ENCODE measurements around the gene PHOX2B. TPM values are rescaled to one million over a fixed set of nuclear protein-coding genes. Genes with fewer than 3 reads are reported as not detected.

PHOX2B gene
- total and polyA plus RNA-seq, 4 donors, result not detected

DNA sequence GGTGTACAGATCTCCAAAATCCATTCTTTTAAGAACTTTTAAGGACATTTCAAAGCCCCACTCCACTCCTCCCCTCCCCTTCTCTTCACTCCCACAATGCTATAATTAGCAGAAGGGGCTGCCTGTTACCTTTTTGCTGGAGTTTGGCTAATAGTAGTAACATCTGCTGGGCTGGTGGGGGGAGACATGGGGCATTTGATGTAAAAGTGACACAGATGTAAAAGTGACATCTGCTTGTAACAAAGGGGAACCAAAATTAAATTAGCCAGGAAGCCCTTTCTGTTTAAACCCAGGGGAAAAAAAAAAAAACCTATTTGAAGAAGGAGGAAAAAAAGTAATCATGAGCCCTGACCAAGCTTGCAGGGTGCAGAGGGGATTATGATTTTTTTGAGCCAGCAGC is 5.4 kb upstream of the PHOX2B start:
- Histone ChIP-seq H3K9me3 (ENCODE audit: control insufficient read depth in 4 of 4, low read length in 3 of 4) (no peaks in the 10 kb centered on the region), H3K9ac (ENCODE audit: low read depth in 1 of 2, low read length in 2 of 2) (no peak overlapping the region), H3K27me3 (ENCODE audit: control insufficient read depth in 4 of 4, insufficient read depth in 4 of 4, low read length in 3 of 4) (peaks cover 3 to 28% (median 25%) of the 10 kb centered on the region in 4 donors), H3K4me1 (ENCODE audit: control insufficient read depth in 4 of 4, insufficient read depth in 4 of 4, low read length in 3 of 4) (peaks cover 0 to 5% (median 4%) of the 10 kb centered on the region in 4 donors), H3K27ac (ENCODE audit: low read depth in 1 of 2, low read length in 2 of 2) (no peak overlapping the region), H3K4me3 (ENCODE audit: low read depth in 1 of 3, low read length in 3 of 3) (no peak overlapping the region), H3K36me3 (ENCODE audit: control insufficient read depth in 4 of 4, insufficient read depth in 3 of 4, low read depth in 1 of 4, low read length in 3 of 4) (no peaks in the 10 kb centered on the region)
- no peak for TF ChIP-seq JUND (IDR thresholded peaks at IDR 0.05)
- no peak for DNase-seq (ENCODE audit: low spot score)

DNA sequence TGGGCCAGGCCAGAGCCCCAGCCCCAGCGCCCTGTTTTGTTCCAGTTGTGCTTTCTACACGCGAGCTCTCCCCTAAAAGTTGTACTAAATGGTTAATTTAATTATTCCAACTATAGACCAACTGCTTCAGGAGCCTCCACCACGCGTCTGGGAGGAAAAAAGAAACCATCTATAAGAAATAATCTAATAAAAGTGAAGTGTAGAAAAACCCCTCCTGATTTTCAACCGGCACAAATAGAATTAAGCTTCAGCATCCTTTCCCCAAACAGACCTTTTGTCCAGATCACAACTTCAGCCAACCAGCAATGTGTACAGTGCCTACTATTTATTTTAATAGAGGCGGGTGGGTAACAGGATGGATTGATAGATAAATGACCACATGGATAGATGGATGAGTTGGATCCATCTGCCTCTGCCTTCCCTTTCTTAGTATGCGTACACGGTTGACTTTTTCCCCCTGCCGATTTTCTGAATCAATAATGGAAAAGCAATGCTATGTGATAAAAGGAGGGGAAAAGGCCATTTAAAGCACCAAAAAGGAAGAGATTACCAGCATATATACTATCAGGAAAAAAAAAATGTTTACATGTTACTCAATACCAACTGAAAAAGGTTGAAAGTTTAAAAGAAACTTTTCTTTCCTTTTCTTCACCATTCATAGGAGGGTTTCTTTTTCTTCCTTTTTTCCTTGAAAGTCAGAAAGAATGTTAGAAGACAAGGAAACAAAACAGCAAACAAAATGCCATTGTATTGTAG is 3.7 kb upstream of the PHOX2B start:
- Histone ChIP-seq H3K9ac (ENCODE audit: low read depth in 1 of 2, low read length in 2 of 2) (no peak overlapping the region), H3K27me3 (ENCODE audit: control insufficient read depth in 4 of 4, insufficient read depth in 4 of 4, low read length in 3 of 4) (peaks cover 5 to 39% (median 28%) of the 10 kb centered on the region in 4 donors), H3K27ac (ENCODE audit: low read depth in 1 of 2, low read length in 2 of 2) (no peak overlapping the region), H3K4me3 (ENCODE audit: low read depth in 1 of 3, low read length in 3 of 3) (no peak overlapping the region), H3K4me1 (ENCODE audit: control insufficient read depth in 4 of 4, insufficient read depth in 4 of 4, low read length in 3 of 4) (peaks cover 4 to 9% (median 7%) of the 10 kb centered on the region in 4 donors), H3K9me3 (ENCODE audit: control insufficient read depth in 4 of 4, low read length in 3 of 4) (no peaks in the 10 kb centered on the region), H3K36me3 (ENCODE audit: control insufficient read depth in 4 of 4, insufficient read depth in 3 of 4, low read depth in 1 of 4, low read length in 3 of 4) (no peaks in the 10 kb centered on the region)
- no peak for DNase-seq (ENCODE audit: low spot score)
- 8% methylated on average over 10 of the region's 10 CpGs for WGBS
- TF ChIP-seq, protein P1, sequence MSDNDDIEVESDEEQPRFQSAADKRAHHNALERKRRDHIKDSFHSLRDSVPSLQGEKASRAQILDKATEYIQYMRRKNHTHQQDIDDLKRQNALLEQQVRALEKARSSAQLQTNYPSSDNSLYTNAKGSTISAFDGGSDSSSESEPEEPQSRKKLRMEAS (IDR thresholded peaks at IDR 0.05), result no peak
- TF ChIP-seq RXRA (IDR thresholded peaks at IDR 0.05) (no peak), EGR1 (IDR thresholded peaks at IDR 0.05; ENCODE audit: low read depth in 2 of 2) (no peak), FOXA1 (IDR thresholded peaks at IDR 0.05) (no peak), NR2F2 (IDR thresholded peaks at IDR 0.05) (no peak), TAF1 (conservative IDR thresholded peaks at IDR 0.05) (no peak), JUND (IDR thresholded peaks at IDR 0.05) (no peak)
- TF ChIP-seq, protein P2, sequence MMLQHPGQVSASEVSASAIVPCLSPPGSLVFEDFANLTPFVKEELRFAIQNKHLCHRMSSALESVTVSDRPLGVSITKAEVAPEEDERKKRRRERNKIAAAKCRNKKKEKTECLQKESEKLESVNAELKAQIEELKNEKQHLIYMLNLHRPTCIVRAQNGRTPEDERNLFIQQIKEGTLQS (IDR thresholded peaks at IDR 0.05), result no peak

DNA sequence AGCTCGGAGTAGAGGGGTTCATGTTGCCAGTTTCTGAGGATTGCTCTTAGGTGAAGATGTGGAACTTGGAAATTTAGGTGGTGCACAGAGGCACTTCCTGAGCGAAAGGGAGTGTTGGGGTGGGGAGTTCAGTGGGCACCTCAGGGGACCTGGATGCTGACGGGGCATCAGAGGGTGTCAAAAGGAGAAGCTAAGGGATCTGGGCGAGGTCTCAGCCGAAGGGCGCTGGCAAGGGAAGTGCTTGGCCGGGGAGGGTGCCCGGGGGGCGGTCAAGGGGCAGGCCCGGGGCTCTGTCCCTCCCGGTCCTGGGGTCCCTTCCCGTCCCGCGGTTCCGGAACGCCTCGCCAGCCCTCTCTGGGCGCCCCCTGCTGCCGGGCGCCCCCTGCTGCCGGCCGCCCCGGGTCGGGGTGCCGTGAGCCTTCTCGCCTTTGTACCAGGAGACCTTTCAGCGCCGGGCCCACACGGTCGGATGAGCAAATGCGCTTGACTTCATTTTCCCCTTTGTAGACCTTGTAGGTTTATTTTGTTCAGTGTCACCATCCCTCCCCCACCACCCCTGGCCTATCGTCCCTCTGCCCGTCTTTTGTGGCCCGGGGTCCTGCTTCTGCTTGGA is 3.0 kb upstream of the PHOX2B start:
- Histone ChIP-seq H3K9me3 (ENCODE audit: control insufficient read depth in 4 of 4, low read length in 3 of 4) (no peaks in the 10 kb centered on the region), H3K9ac (ENCODE audit: low read depth in 1 of 2, low read length in 2 of 2) (no peak overlapping the region), H3K36me3 (ENCODE audit: control insufficient read depth in 4 of 4, insufficient read depth in 3 of 4, low read depth in 1 of 4, low read length in 3 of 4) (no peaks in the 10 kb centered on the region), H3K4me1 (ENCODE audit: control insufficient read depth in 4 of 4, insufficient read depth in 4 of 4, low read length in 3 of 4) (peaks cover 7 to 16% (median 10%) of the 10 kb centered on the region in 4 donors), H3K4me3 (ENCODE audit: low read depth in 1 of 3, low read length in 3 of 3) (no peak overlapping the region), H3K27me3 (ENCODE audit: control insufficient read depth in 4 of 4, insufficient read depth in 4 of 4, low read length in 3 of 4) (peaks cover 9 to 46% (median 33%) of the 10 kb centered on the region in 4 donors), H3K27ac (ENCODE audit: low read depth in 1 of 2, low read length in 2 of 2) (no peak overlapping the region)
- TF ChIP-seq TAF1 (conservative IDR thresholded peaks at IDR 0.05), result no peak
- TF ChIP-seq, protein P3, sequence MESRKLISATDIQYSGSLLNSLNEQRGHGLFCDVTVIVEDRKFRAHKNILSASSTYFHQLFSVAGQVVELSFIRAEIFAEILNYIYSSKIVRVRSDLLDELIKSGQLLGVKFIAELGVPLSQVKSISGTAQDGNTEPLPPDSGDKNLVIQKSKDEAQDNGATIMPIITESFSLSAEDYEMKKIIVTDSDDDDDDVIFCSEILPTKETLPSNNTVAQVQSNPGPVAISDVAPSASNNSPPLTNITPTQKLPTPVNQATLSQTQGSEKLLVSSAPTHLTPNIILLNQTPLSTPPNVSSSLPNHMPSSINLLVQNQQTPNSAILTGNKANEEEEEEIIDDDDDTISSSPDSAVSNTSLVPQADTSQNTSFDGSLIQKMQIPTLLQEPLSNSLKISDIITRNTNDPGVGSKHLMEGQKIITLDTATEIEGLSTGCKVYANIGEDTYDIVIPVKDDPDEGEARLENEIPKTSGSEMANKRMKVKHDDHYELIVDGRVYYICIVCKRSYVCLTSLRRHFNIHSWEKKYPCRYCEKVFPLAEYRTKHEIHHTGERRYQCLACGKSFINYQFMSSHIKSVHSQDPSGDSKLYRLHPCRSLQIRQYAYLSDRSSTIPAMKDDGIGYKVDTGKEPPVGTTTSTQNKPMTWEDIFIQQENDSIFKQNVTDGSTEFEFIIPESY (IDR thresholded peaks at IDR 0.05), result no peak
- TF ChIP-seq, protein P2 (IDR thresholded peaks at IDR 0.05), result no peak
- TF ChIP-seq SP1 (IDR thresholded peaks at IDR 0.05), result no peak
- DNase-seq (ENCODE audit: low spot score), result no peak
- 3% methylated on average over 34 of the region's 34 CpGs for WGBS

All from liver (tissue), 9 donors.